K562 (cell line): ENCODE data around the gene MRPL37. TPM values are rescaled to one million over a fixed set of nuclear protein-coding genes. Genes with fewer than 3 reads are reported as not detected.

Experiments used
- BCL6 ChIP-seq: fragments of 250-450 bp; sonication (Bioruptor Pico); IDR thresholded peaks from 2 replicates; pipeline ENCODE4 v1.4.0; 2020
- BRD4 ChIP-seq: fragments of 200-600 bp; sonication (generic); IDR thresholded peaks from 2 replicates; pipeline ENCODE4 v1.6.1; 2017; ENCODE audit warnings: inconsistent platforms
- DMBX1 ChIP-seq: fragments of 250-450 bp; sonication (Bioruptor Pico); IDR thresholded peaks from 2 replicates; pipeline ENCODE4 v1.8.0; 2022; ENCODE audit warnings: inconsistent platforms, mild to moderate bottlenecking, moderate library complexity, borderline replicate concordance
- HDAC1 ChIP-seq, 2 experiments: fragments of 450-650 bp; IDR thresholded peaks; 2 replicates each; pipeline ENCODE4 v1.6.1; 2016 to 2017; ENCODE audit warnings: inconsistent platforms in 1 of 2, mild to moderate bottlenecking in 1 of 2, moderate library complexity in 1 of 2
- HDAC3 ChIP-seq: fragments of 450-650 bp; IDR thresholded peaks from 2 replicates; pipeline ENCODE4 v1.6.1; 2018; ENCODE audit warnings: borderline replicate concordance, mild to moderate bottlenecking, moderate library complexity; ENCODE audit not compliant: partially characterized antibody
- RB1 ChIP-seq: fragments of 450-650 bp; IDR thresholded peaks from 2 replicates; pipeline ENCODE4 v1.6.1; 2017; ENCODE audit warnings: low read depth, mild to moderate bottlenecking
- TCF7 ChIP-seq: sonication (generic); IDR thresholded peaks from 2 replicates; pipeline ENCODE4 v1.6.1; 2016; ENCODE audit warnings: antibody characterized with exemption, borderline replicate concordance
- ZBED1 ChIP-seq: IDR thresholded peaks from 2 replicates; pipeline ENCODE4 v1.6.1; 2014
- ZBTB7A ChIP-seq: IDR thresholded peaks from 2 replicates; pipeline ENCODE4 v1.6.1; 2011; ENCODE audit warnings: low read depth, mild to moderate bottlenecking, low read length, moderate library complexity, borderline replicate concordance; ENCODE audit not compliant: control insufficient read depth
- ZSCAN29 ChIP-seq: fragments of 450-650 bp; IDR thresholded peaks from 2 replicates; pipeline ENCODE4 v1.6.1; 2017
- polyA plus RNA-seq, 8 experiments: library from polyadenylated mRNA; depleted of rRNA in 4 of 8; stranded (reverse) in 5 of 8; unstranded in 3 of 8; fragments of >200 nt; fragmentation: Nextera tagmentation in 2 of 8; fragmentation: Illumina TruSeq in 1 of 8; extraction: Ambion mirVana in 2 of 8; extraction: Trizol in 1 of 8; gene quantifications; 2 replicates each; pipeline versions ENCODE4 v1.2.1 to v1.2.3, GENCODE V29; 2011 to 2014; ENCODE audit warnings: inconsistent platforms in 1 of 8, missing spikeins in 1 of 8
- total RNA-seq, 7 experiments: library from RNA; depleted of rRNA in 6 of 7; stranded (reverse); fragments of >200 nt in 6 of 7; fragmentation: Illumina TruSeq in 2 of 7; extraction: Trizol in 2 of 7; gene quantifications; 2 replicates each; pipeline versions ENCODE4 v1.2.1 to v1.2.3, GENCODE V29; 2011 to 2021; ENCODE audit warnings: low replicate concordance in 1 of 7
- TF ChIP-seq, protein P1 (sequence below): sonication (generic); formaldehyde crosslinking; IDR thresholded peaks from 2 replicates; pipeline ENCODE4 v1.8.0; 2022; ENCODE audit warnings: mild to moderate bottlenecking, missing genetic modification reagents
- TF ChIP-seq, protein P2 (sequence below): sonication (generic); formaldehyde crosslinking; IDR thresholded peaks from 2 replicates; pipeline ENCODE4 v1.8.1; 2023; ENCODE audit warnings: mild to moderate bottlenecking, missing genetic modification reagents, moderate library complexity
- TF ChIP-seq, protein P3 (sequence below): sonication (generic); formaldehyde crosslinking; IDR thresholded peaks from 2 replicates; pipeline ENCODE4 v1.8.0; 2023; ENCODE audit warnings: mild to moderate bottlenecking, missing genetic modification reagents
- TF ChIP-seq, protein P4 (sequence below): fragments of 450-650 bp; IDR thresholded peaks from 2 replicates; pipeline ENCODE4 v1.6.1; 2016

Gene MRPL37
- total and polyA plus RNA-seq, 9 of the 15 experiments (the other 6 are each of a cell fraction or from before 2014, with no cell fraction given): 52.2 to 303 (median 180) TPM

DNA sequence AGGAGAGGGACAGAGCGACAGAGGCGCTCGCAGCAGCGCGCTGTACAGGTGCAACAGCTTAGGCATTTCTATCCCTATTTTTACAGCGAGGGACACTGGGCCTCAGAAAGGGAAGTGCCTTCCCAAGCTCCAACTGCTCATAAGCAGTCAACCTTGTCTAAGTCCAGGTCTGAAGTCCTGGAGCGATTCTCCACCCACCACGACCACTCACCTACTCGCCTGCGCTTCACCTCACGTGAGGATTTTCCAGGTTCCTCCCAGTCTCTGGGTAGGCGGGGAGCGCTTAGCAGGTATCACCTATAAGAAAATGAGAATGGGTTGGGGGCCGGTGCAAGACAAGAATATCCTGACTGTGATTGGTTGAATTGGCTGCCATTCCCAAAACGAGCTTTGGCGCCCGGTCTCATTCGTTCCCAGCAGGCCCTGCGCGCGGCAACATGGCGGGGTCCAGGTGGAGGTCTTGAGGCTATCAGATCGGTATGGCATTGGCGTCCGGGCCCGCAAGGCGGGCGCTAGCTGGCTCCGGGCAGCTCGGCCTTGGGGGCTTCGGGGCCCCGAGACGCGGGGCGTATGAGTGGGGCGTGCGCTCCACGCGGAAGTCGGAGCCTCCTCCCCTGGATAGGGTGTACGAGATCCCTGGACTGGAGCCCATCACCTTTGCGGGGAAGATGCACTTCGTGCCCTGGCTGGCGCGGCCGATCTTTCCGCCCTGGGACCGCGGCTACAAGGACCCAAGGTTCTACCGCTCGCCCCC lies at the start of gene MRPL37, which contains the start of gene CYB5RL (continued):
- TF ChIP-seq, protein P1, sequence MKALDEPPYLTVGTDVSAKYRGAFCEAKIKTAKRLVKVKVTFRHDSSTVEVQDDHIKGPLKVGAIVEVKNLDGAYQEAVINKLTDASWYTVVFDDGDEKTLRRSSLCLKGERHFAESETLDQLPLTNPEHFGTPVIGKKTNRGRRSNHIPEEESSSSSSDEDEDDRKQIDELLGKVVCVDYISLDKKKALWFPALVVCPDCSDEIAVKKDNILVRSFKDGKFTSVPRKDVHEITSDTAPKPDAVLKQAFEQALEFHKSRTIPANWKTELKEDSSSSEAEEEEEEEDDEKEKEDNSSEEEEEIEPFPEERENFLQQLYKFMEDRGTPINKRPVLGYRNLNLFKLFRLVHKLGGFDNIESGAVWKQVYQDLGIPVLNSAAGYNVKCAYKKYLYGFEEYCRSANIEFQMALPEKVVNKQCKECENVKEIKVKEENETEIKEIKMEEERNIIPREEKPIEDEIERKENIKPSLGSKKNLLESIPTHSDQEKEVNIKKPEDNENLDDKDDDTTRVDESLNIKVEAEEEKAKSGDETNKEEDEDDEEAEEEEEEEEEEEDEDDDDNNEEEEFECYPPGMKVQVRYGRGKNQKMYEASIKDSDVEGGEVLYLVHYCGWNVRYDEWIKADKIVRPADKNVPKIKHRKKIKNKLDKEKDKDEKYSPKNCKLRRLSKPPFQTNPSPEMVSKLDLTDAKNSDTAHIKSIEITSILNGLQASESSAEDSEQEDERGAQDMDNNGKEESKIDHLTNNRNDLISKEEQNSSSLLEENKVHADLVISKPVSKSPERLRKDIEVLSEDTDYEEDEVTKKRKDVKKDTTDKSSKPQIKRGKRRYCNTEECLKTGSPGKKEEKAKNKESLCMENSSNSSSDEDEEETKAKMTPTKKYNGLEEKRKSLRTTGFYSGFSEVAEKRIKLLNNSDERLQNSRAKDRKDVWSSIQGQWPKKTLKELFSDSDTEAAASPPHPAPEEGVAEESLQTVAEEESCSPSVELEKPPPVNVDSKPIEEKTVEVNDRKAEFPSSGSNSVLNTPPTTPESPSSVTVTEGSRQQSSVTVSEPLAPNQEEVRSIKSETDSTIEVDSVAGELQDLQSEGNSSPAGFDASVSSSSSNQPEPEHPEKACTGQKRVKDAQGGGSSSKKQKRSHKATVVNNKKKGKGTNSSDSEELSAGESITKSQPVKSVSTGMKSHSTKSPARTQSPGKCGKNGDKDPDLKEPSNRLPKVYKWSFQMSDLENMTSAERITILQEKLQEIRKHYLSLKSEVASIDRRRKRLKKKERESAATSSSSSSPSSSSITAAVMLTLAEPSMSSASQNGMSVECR (CRISPR knock-in tag): peak; percentile 58
- TF ChIP-seq, protein P2, sequence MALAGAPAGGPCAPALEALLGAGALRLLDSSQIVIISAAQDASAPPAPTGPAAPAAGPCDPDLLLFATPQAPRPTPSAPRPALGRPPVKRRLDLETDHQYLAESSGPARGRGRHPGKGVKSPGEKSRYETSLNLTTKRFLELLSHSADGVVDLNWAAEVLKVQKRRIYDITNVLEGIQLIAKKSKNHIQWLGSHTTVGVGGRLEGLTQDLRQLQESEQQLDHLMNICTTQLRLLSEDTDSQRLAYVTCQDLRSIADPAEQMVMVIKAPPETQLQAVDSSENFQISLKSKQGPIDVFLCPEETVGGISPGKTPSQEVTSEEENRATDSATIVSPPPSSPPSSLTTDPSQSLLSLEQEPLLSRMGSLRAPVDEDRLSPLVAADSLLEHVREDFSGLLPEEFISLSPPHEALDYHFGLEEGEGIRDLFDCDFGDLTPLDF (CRISPR knock-in tag): peak; percentile 74; the same call in 1 of the 2 replicates
- TF ChIP-seq HDAC1 (IDR thresholded peaks at IDR 0.05) (peak in 1 of 2 experiments; percentile 83; a peak in 2 of 4 replicates), ZBTB7A (peak; percentile 16; the same call in 1 of the 2 replicates), HDAC3 (no peak), RB1 (peak; percentile 94), ZBED1 (0 out of 2 replicates have a peak, but pooled peaks have one; percentile 17), BRD4 (peak; percentile 83; the same call in 1 of the 2 replicates), TCF7 (no peak), BCL6 (no peak), DMBX1 (CRISPR knock-in tag) (0 out of 2 replicates have a peak, but pooled peaks have one; percentile 48), ZSCAN29 (0 out of 2 replicates have a peak, but pooled peaks have one; percentile 47)
- TF ChIP-seq, protein P3, sequence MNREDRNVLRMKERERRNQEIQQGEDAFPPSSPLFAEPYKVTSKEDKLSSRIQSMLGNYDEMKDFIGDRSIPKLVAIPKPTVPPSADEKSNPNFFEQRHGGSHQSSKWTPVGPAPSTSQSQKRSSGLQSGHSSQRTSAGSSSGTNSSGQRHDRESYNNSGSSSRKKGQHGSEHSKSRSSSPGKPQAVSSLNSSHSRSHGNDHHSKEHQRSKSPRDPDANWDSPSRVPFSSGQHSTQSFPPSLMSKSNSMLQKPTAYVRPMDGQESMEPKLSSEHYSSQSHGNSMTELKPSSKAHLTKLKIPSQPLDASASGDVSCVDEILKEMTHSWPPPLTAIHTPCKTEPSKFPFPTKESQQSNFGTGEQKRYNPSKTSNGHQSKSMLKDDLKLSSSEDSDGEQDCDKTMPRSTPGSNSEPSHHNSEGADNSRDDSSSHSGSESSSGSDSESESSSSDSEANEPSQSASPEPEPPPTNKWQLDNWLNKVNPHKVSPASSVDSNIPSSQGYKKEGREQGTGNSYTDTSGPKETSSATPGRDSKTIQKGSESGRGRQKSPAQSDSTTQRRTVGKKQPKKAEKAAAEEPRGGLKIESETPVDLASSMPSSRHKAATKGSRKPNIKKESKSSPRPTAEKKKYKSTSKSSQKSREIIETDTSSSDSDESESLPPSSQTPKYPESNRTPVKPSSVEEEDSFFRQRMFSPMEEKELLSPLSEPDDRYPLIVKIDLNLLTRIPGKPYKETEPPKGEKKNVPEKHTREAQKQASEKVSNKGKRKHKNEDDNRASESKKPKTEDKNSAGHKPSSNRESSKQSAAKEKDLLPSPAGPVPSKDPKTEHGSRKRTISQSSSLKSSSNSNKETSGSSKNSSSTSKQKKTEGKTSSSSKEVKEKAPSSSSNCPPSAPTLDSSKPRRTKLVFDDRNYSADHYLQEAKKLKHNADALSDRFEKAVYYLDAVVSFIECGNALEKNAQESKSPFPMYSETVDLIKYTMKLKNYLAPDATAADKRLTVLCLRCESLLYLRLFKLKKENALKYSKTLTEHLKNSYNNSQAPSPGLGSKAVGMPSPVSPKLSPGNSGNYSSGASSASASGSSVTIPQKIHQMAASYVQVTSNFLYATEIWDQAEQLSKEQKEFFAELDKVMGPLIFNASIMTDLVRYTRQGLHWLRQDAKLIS (CRISPR knock-in tag): 0 out of 2 replicates have a peak, but pooled peaks have one; percentile 26
- TF ChIP-seq, protein P4, sequence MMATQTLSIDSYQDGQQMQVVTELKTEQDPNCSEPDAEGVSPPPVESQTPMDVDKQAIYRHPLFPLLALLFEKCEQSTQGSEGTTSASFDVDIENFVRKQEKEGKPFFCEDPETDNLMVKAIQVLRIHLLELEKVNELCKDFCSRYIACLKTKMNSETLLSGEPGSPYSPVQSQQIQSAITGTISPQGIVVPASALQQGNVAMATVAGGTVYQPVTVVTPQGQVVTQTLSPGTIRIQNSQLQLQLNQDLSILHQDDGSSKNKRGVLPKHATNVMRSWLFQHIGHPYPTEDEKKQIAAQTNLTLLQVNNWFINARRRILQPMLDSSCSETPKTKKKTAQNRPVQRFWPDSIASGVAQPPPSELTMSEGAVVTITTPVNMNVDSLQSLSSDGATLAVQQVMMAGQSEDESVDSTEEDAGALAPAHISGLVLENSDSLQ: peak; percentile 100
